Brain pericyte (primary cell): ENCODE data around the gene SNX1.
"Not testable (repeated sequence)": the region's sequence is repeated elsewhere in the genome, so short reads cannot be mapped to it uniquely, and the experiment has no call there.

Experiments
- DNase-seq: peaks from one replicate; pipeline ENCODE4 v3.0.0-alpha.2; 2012; ENCODE audit warnings: low read depth, low spot score

SNX1 gene

DNA sequence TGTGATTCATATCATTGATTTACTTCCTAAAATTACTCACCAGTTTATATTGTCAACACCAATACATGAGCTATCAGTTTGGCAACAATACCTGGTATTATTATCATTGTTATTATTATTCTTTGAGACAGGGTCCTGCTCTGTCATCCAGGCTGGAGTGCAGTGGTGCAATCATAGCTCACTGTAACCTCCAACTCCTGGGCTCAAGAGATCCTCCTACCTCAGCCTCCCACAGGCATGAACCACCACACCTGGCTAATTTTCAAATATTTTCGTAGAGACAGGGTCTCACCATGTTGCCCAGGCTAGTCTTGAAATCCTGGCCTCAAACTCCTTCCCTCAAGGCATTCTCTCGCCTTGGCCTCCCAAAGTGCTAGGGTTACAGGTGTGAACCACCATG lies 22.3 kb upstream of the SNX1 start:
- DNase-seq, result not testable (repeated sequence)

DNA sequence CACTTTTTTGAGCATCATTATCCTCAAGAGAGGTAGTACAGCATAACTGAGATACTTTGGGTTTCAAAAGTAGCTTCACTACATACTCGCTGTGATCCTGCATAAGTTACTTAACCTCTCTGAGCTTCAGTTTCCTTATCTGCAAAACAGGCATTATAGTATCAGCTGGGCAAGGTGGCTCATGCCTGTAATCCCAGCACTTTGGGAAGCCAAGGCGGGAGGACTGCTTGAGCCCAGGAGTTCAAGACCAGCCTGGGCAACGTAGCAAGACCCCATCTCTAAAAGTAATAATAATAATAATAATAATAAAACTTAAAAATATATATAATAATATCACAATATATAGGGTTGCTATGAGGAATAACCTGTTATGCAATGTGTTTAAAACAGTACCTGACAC lies 13.0 kb upstream of the SNX1 start:
- DNase-seq, result no peak

DNA sequence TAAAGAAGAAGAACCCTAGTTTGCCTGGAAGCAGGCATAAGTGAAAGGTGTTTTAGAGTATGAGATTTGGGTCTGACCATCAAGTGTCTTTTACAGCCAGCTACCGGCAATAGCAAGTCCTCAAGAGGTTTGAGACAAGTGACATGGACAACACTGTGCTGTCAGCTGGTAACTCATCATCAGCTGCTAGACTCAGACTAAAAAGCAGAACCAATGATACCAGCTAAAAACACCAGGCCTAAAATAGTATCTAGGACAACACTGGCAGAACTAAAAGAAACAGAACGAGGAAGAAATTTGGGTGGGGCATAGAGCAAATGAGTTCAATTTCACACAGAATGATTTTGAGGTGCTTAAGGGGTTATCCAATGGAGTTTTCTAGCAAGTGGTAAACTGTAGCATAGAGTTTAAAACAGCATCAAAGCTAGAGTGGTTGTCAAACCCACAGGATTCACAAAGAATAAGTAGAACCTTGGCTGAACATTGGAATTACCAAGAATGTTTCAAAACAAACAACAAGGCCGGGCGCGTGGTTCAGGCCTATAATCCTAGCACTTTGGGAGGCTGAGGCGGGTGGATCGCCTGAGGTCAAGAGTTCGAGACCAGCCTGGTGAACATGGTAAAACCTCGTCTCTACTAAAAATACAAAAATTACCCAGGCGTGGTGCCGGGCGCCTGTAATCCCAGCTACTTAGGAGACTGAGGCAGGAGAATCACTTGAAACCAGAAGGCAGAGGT lies 6.1 kb upstream of the SNX1 start:
- DNase-seq, result no peak

DNA sequence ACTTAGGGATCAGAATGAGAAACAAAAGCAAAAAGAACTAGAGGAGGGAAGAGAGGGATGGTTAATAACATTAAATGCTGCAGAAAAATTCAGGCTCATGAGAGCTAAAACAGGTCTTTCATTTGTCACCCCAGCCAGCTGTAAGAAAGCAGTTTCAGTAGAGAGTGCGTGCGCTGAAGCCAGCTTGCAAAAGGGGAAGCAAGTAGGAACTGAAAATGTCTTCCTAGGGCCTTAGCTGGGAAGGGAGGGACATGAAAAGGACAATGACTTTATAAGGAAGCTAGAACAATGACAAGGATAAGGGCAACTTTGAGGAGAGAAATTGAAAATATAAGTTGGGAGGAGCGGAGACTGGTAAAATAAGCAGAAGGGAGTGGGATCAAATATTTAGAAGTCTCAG lies 5.3 kb upstream of the SNX1 start:
- DNase-seq, result no peak

DNA sequence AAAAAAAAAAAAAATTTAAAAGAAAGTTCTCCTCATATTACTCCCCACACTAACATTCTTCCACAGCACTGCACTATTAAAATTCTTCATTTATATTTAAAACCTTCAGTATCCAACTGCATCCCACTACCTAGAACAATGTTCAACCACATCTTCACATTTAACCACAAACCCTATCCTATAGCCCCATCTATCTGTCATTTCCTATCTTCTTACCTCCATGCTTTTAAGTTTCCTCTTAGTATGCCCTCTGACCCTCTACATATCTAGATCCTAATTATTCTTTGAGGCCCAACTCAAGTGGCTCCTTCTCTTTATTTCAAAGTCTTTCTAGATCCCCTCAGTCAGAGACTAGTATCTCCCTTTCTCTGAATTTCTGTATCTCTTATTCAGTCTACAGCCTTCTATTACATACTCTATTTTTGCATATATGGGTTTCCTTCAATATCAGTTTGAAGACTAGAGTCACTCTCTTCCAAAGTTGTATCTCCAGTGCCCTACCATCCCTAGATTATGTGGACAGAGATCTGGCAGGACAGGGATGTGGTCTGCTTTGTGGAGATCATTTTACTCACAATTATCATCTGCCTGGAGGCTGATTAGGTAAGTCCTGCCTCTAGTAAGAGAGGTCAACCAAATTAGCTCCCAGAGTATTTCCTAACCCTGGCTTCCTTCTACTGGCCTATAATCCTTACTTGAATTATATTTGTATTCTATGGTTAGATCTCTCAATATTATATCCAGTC lies 3.5 kb upstream of the SNX1 start:
- no peak for DNase-seq

DNA sequence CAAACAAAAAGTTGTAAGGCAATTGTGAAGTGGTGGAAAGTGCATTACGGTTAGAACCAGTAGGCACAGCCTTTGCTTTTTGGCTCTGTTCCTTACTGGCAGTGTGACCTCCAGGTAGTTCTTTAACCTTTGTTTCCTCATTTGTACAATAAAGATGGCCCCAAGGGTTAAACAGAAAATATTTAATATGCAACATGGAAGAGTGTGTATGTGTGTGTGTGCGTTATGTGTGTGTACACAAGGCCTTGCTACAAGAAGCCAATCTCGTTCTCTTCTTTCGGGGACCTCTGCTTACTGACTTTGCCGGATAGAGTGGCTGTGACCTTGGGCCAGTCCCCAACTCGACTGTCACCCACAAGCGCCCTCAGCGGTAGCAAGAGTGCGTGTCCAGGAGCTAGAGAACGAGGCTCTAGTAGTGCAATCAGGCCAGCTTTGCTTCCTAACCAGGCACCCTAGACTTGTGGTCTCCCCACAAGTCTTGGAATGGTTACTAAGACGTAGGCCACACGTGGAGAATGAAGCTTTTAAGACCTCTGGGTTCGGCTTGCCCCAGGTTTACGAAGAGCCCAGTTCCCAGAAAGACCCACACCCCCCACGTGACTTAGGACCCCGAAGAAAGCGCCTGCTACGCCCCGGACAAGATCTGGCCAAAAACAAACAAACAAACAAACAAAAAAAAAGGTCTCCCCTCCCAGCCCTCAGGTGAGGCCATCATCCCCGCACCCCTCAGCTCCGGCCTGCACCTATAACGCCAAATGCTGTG lies 2.7 kb upstream of the SNX1 start:
- no peak for DNase-seq

DNA sequence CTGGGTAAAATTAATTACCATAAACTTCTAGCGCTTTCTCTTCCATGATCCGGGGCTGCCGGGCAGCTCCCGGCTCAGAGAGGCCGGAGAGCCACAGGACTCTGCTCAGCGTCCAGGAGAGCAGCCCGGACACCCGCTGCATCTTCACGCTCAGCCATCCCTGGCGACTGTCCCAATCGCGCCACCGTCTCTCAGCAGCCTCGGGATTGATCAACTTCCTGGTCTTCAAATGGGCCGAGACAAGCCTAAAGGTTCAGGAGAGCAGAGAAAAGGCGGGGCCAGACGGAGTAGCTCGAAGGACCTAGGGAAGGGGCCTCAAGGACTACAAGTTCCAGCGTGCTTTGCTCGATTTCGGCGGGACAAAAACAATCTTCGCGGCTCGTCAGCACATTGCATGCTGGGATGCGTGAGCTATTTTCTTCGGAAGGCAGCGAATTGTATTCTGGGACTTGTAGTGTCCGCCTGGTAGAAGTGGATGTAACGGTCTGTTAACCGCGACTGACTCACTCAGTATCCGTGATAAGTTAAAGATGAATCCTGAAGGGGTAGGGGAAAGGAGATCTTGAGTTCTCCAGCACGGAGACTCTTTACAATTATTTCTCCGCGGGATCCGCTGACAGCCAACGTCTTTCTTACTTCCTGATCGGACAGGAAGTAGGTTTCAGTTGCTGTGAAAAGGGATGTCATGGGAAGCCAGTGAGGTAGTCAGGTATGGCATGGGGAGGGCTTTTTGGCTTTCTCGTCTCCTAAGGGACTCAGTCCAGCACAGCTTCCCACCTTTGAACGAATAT lies 2.0 kb upstream of the SNX1 start, which contains the start of gene CIAO2A:
Gene CIAO2A (minus strand): TSS at position 212 of the 791 bp plus-strand sequence. CDS start 70 bp downstream, at position 142.
- DNase-seq, result peak; percentile 92

DNA sequence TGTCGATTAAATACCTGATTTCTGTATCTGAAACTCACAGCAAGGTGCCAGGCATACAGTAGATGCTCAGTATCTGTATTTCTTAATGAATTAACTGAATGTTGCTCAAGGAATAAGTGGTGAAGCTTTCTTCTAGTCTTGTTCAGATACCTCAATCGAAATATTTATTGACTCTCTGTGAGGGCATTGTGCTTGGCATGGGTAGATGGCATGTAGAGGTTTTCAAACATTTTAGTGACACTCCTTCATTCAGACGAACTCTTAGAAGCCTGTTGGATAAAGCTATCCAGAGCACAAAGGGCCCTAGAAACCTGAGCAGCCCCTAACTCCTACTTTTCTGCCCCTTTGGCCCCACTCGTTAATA lies 369 bp upstream of the SNX1 start:
- no peak for DNase-seq

DNA sequence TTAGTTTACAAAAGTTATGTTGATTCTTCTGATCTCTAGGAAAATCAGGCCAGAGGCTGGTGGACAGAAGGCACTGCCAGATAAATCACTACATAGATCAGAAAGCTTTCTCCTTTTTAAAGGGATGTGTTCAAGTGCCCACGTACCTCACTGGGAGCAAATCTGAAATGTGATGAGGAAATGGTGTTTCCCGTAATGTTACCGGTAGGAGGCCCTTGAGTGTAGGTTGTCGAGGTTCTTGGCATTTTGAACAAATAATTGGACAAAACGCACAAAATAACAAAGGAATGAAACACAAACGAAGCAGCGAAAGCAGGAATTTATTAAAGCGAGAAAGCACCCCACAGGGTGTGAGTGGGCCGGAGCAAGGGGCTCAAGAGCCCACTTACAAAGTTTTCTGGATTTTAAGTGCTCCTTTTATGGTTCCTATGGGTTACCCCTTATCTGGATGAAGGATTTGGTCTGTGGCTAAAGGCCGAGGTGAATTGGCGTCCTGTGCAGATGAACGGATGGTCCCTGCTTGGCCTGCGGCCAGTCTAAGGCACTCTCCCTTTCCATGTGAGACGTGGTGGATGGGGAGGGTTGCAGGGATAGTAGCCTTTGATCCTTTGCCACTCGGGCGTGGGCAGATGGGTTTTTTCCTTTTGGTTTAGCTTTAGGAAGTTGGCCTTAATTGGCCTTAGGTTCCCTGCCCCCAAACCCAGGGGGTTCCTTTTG lies 1.0 kb downstream of the SNX1 start:
- DNase-seq, result no peak

DNA sequence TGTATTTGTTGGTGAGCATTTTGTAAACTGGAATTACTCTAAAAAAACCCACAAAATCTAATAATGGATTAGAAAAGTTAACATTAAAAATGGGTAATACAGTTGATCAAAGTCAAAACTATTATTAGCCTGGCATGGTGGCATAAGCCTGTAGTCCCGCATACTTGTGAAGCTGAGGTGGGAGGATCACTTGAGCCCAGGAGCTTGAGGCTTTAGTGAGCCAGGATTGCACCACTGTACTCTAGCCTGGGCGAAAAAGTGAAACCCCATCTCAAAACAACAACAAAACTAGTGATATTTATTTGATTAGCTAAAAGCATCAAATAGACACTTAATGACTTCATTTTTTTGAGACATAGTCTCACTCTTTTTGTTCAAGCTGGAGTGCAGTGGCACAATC lies 3.6 kb downstream of the SNX1 start:
- no peak for DNase-seq

DNA sequence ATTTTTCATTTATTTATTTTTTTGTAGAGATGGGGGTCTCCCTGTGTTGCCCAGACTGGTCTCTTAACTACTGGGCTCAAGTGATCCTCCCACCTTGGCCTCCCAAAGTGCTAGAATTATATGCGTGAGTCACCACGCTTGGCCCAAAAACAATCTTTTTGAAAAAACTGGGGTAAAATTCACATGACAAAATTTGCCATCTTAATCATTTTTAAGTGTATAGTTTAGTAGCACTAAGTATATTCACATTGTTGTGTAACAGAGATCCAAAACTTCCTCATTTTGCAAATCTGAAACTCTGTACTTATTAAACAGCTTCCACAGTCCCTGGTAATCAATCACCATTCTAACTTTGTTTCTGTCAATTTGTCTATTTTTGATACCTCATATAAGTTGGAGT lies 5.2 kb downstream of the SNX1 start:
- no peak for DNase-seq

DNA sequence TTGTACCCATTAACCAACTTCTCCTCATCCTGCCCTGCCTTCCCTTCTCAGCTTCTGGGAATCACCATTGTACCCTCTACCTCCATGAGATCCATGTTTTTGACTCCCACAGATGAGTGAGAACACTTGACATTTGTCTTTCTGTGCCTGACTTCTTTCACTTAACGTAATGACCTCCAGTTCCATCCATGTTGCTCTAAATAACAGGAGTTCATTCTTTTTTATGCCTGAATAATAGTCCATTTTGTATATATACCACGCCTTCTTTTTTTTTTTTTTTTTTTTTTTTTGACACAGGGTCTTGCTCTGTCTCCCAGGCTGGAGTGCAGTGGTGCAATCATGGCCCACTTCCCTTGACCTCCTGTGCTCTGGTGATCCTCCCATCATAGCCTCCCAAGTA lies 6.7 kb downstream of the SNX1 start:
- DNase-seq, result no peak

DNA sequence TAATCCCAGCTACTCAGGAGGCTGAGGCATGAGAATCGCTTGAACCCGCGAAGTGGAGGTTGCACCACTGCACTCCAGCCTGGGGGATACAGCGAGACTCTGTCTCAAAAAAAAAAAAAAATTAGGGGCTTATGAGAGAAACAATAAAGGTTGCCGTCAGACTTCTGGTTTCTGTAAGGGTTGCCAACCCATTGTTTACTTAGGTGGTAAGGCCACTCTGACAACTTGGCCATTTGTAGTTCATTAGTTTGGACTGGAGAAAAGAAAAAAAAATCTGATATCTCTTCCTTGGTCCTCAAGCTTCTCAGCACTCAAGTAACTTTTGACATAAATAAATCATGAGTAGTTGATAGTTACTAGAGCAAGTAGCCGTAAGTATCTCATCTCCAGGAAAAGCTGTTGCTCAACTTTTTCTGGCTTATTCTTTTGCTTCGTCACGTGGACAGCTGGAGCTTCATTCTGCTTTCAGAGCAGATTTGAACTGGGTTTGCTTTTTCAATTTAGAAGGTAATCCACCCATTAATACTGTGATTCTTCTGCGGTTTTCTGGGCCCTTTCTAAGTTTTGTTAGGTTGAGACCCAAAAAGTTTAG lies 9.4 kb downstream of the SNX1 start:
- DNase-seq, result no peak

DNA sequence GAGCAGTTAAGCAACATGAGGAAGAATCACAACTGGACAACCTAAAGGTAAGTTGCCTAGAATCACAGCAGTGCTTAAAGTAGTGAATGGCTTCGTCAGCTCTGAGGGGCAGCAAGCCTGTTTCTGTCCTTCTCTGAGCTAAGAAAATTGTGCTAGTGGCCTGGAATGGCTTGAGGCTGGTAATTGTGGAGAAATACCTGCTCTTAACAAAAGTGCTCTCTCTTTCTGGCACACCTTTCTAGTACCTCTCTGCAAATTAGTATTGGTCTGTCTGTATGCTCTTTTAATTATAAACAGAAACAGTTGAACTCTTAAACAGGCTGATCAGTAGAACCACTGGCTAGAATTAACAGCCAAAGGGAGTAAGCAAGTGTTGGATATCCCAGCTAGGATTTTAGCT lies 11.6 kb downstream of the SNX1 start:
- DNase-seq, result no peak

DNA sequence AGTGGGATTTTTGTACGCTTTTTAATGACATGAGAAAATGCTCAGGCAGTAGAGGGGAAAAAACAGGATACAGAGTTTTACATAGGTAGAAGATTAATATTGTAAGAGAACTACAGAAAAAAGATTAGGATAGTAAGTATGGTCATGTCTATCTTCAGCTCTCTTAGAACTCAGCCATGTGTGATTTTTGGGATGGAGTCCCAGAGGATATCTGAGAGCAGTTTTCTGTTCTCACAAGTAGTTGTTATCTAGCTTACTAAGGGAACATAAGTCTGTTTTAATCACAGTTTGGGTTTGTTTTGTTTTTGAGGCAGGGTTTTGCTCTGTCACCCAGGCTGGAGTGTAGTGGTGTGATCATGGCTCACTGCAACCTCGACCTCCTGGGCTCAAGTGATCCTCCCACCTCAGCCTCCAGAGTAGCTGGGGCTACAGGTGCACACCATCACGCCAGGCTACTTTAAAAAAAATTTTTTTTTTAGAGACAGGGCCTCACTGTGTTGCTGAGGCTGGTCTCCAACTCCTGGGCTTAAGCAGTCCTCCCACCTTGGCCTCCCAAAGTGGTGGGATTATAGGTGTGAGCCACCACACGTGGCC lies 14.4 kb downstream of the SNX1 start:
- DNase-seq, result not testable (repeated sequence)

DNA sequence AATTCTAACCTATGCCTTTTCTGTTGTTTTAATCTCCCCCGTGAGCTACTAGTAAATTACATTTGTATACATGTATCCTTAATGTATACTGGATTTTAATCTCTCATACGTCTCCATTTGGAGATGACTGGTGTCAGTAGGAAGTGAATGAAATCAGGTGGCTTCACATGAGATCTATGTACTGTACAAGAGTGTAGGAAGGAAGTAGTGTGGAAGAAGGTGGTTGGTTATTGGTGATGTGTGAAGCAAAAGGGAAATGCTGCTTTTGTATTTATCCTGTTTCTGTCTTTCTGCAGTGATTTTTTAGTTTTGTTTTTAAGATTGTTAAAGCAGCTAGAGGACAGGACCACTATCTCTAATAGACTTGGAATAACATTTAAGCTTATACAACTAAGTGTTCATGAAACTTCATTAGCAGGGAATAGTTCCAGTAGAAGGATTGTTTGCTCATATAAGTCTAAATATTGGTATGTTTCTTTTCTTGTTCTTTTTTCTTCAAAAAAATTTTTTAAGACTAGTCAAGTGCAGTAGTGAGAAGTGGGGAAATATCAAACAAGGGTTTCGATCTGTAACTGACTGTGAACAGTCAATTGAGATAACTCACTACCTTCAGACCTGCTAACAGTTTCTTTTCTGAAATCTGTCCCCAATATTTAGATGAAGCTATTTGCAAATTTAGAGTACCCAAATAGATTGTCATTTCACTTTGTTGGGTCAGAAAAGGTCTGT lies 15.3 kb downstream of the SNX1 start:
- DNase-seq, result no peak

DNA sequence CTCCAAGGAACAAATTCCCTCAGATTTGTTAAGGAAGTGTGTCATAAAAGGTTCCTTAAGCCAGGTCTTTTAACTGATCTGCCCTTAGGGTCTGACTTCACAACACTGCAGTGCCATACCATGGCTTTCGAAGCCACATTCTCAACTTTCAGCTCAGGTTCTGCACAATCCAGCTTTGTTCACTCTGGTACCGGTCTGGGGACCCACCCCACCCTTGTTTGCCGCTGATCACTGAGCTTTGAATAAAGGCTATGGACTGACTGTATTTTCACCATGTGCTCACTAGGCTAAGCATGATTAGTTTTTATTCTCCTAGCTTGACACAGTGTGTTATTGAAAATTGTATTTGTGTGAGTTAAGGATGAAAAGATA lies 15.9 kb downstream of the SNX1 start:
- DNase-seq, result no peak

DNA sequence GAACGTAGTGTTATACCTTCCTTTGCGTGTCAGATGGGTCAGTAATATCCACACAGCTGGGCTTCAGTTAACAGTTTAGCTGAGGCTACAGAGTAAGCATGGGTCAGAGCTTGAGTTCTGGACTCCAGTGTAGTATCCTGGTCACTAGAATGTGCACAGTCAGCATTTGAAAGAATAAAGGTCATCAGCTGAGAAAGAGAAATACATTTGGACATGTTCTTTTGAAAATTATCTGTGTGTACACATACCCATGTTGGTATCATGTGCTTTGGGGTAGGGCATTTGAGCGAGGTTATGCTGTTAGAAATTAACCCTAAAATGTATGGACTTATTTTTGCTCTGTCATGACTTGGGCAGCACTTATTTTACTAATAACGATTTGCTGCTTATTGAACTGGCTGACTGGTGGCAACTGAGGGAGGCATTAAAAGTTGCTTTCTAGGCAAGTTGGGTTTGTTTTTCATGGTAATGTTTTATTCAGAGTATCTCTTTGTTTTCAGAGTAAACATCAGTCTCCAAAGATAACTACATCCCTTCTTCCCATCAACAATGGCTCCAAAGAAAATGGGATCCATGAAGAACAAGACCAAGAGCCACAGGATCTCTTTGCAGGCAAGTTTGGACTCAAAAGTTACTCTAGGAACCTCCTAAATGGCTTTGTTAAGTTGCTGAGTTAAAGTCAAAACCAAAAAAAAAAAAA lies 16.4 kb downstream of the SNX1 start:
- DNase-seq, result no peak

DNA sequence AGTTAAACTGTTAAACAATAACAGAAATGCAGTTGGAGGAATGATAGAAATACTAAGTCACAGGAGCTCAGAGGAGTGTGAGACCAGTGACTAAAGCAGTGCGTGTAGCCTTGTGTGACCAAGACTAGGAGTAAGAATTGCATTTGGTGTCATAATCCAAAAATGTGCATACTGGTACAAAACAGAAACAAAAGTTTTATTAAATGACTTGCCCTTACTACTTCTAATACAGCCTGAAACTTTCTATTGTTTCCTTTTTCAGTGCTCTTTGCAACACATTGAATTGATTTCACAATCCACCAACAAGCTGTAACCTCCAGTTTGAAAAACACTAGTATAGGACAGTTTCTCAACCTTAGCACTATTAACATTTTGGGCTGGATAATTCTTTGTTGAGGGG lies 17.1 kb downstream of the SNX1 start:
- DNase-seq, result no peak
